Measurements from ENCODE around the gene AK5.

Gene AK5

GRCh38 chr1:77544845-77545244 lies 263.0 kb downstream of the AK5 start:
- WGBS: 96% methylated on average over 8 of the region's 8 CpGs

GRCh38 chr1:77545970-77546369 lies 264.2 kb downstream of the AK5 start:
- WGBS: 89% methylated on average over 5 of the region's 5 CpGs

More at GRCh38 chr1:77544845-77545244, 263.0 kb downstream of the AK5 start:
- Histone ChIP-seq H3K4me1 (ENCODE audit: insufficient read depth, low read length) (0 out of 2 replicates have a peak, but pooled peaks cover 2% of the 10 kb centered on the region), H3K9ac (ENCODE audit: low read depth, low read length) (no peak overlapping the region), H3K27me3 (ENCODE audit: insufficient read depth, low read length) (no peaks in the 10 kb centered on the region), H3K27ac (ENCODE audit: low read depth, low read length) (no peak overlapping the region), H3K9me3 (ENCODE audit: insufficient read depth, low read depth, low read length) (no peaks in the 10 kb centered on the region), H3K36me3 (ENCODE audit: insufficient read depth, low read length) (no peaks in the 10 kb centered on the region), H3K4me3 (ENCODE audit: low read length) (no peak overlapping the region)

GRCh38 chr1:77546890-77547289 lies 265.1 kb downstream of the AK5 start:
- no peak overlapping the region for H3K9ac ChIP-seq (ENCODE audit: low read depth, low read length)
- no peak overlapping the region for H3K4me3 ChIP-seq (ENCODE audit: low read length)
- H3K27me3 ChIP-seq (ENCODE audit: insufficient read depth, low read length): no peaks in the 10 kb centered on the region
- H3K4me1 ChIP-seq (ENCODE audit: insufficient read depth, low read length): no peaks in the 10 kb centered on the region
- H3K36me3 ChIP-seq (ENCODE audit: insufficient read depth, low read length): no peaks in the 10 kb centered on the region
- H3K27ac ChIP-seq (ENCODE audit: low read depth, low read length): no peak overlapping the region
- no peaks in the 10 kb centered on the region for H3K9me3 ChIP-seq (ENCODE audit: insufficient read depth, low read depth, low read length)
- WGBS: 92% methylated on average over 3 of the region's 3 CpGs

More at GRCh38 chr1:77545970-77546369, 264.2 kb downstream of the AK5 start:
- Histone ChIP-seq H3K9ac (ENCODE audit: low read depth, low read length) (no peak overlapping the region), H3K27me3 (ENCODE audit: insufficient read depth, low read length) (no peaks in the 10 kb centered on the region), H3K4me3 (ENCODE audit: low read length) (no peak overlapping the region), H3K36me3 (ENCODE audit: insufficient read depth, low read length) (no peaks in the 10 kb centered on the region), H3K27ac (ENCODE audit: low read depth, low read length) (no peak overlapping the region), H3K9me3 (ENCODE audit: insufficient read depth, low read depth, low read length) (no peaks in the 10 kb centered on the region), H3K4me1 (ENCODE audit: insufficient read depth, low read length) (no peaks in the 10 kb centered on the region)

GRCh38 chr1:77548285-77548684 lies 266.5 kb downstream of the AK5 start:
- WGBS: 94% methylated on average over 3 of the region's 3 CpGs
- Histone ChIP-seq H3K27me3 (ENCODE audit: insufficient read depth, low read length) (no peaks in the 10 kb centered on the region), H3K4me3 (ENCODE audit: low read length) (no peak overlapping the region)

GRCh38 chr1:77550135-77550534 lies 268.3 kb downstream of the AK5 start:
- Histone ChIP-seq H3K36me3 (ENCODE audit: insufficient read depth, low read length) (no peaks in the 10 kb centered on the region), H3K27ac (ENCODE audit: low read depth, low read length) (no peak overlapping the region), H3K27me3 (ENCODE audit: insufficient read depth, low read length) (no peaks in the 10 kb centered on the region), H3K9ac (ENCODE audit: low read depth, low read length) (no peak overlapping the region), H3K4me3 (ENCODE audit: low read length) (no peak overlapping the region), H3K4me1 (ENCODE audit: insufficient read depth, low read length) (no peaks in the 10 kb centered on the region), H3K9me3 (ENCODE audit: insufficient read depth, low read depth, low read length) (no peaks in the 10 kb centered on the region)
- WGBS: 88% methylated on average over 2 of the region's 5 CpGs

More at GRCh38 chr1:77548285-77548684, 266.5 kb downstream of the AK5 start:
- H3K9ac ChIP-seq (ENCODE audit: low read depth, low read length): no peak overlapping the region
- no peak overlapping the region for H3K27ac ChIP-seq (ENCODE audit: low read depth, low read length)
- H3K9me3 ChIP-seq (ENCODE audit: insufficient read depth, low read depth, low read length): no peaks in the 10 kb centered on the region
- no peaks in the 10 kb centered on the region for H3K4me1 ChIP-seq (ENCODE audit: insufficient read depth, low read length)
- no peaks in the 10 kb centered on the region for H3K36me3 ChIP-seq (ENCODE audit: insufficient read depth, low read length)

GRCh38 chr1:77552626-77553025 lies 270.8 kb downstream of the AK5 start:
- 94% methylated on average over 1 of the region's 1 CpG for WGBS
- Histone ChIP-seq H3K9me3 (ENCODE audit: insufficient read depth, low read depth, low read length) (no peaks in the 10 kb centered on the region), H3K4me1 (ENCODE audit: insufficient read depth, low read length) (no peaks in the 10 kb centered on the region), H3K36me3 (ENCODE audit: insufficient read depth, low read length) (no peaks in the 10 kb centered on the region), H3K9ac (ENCODE audit: low read depth, low read length) (no peak overlapping the region), H3K27me3 (ENCODE audit: insufficient read depth, low read length) (no peaks in the 10 kb centered on the region), H3K27ac (ENCODE audit: low read depth, low read length) (no peak overlapping the region), H3K4me3 (ENCODE audit: low read length) (no peak overlapping the region)

- Histone ChIP-seq H3K27ac (ENCODE audit: low read depth, low read length) (no peak overlapping the region), H3K36me3 (ENCODE audit: insufficient read depth, low read length) (no peaks in the 10 kb centered on the region), H3K9me3 (ENCODE audit: insufficient read depth, low read depth, low read length) (no peaks in the 10 kb centered on the region), H3K27me3 (ENCODE audit: insufficient read depth, low read length) (no peaks in the 10 kb centered on the region), H3K4me1 (ENCODE audit: insufficient read depth, low read length) (no peaks in the 10 kb centered on the region), H3K4me3 (ENCODE audit: low read length) (no peak overlapping the region), H3K9ac (ENCODE audit: low read depth, low read length) (no peak overlapping the region)
- WGBS: 90% methylated on average over 3 of the region's 9 CpGs
Measured at GRCh38 chr1:77553568-77554291, 271.9 kb downstream of the AK5 start.

GRCh38 chr1:77556045-77556444 lies 274.2 kb downstream of the AK5 start:
- Histone ChIP-seq H3K4me3 (ENCODE audit: low read length) (no peak overlapping the region), H3K36me3 (ENCODE audit: insufficient read depth, low read length) (no peaks in the 10 kb centered on the region), H3K9ac (ENCODE audit: low read depth, low read length) (no peak overlapping the region), H3K4me1 (ENCODE audit: insufficient read depth, low read length) (no peaks in the 10 kb centered on the region), H3K9me3 (ENCODE audit: insufficient read depth, low read depth, low read length) (no peaks in the 10 kb centered on the region), H3K27ac (ENCODE audit: low read depth, low read length) (no peak overlapping the region), H3K27me3 (ENCODE audit: insufficient read depth, low read length) (no peaks in the 10 kb centered on the region)
- 78% methylated on average over 1 of the region's 1 CpG for WGBS

GRCh38 chr1:77557053-77557452 lies 275.2 kb downstream of the AK5 start:
- Histone ChIP-seq H3K4me1 (ENCODE audit: insufficient read depth, low read length) (no peaks in the 10 kb centered on the region), H3K4me3 (ENCODE audit: low read length) (no peak overlapping the region), H3K9me3 (ENCODE audit: insufficient read depth, low read depth, low read length) (no peaks in the 10 kb centered on the region), H3K27me3 (ENCODE audit: insufficient read depth, low read length) (no peaks in the 10 kb centered on the region), H3K36me3 (ENCODE audit: insufficient read depth, low read length) (no peaks in the 10 kb centered on the region), H3K9ac (ENCODE audit: low read depth, low read length) (no peak overlapping the region), H3K27ac (ENCODE audit: low read depth, low read length) (no peak overlapping the region)
- 91% methylated on average over 4 of the region's 4 CpGs for WGBS

- 93% methylated on average over 4 of the region's 5 CpGs for WGBS
- H3K27ac ChIP-seq (ENCODE audit: low read depth, low read length): no peak overlapping the region
- H3K36me3 ChIP-seq (ENCODE audit: insufficient read depth, low read length): no peaks in the 10 kb centered on the region
- H3K27me3 ChIP-seq (ENCODE audit: insufficient read depth, low read length): no peaks in the 10 kb centered on the region
- H3K9me3 ChIP-seq (ENCODE audit: insufficient read depth, low read depth, low read length): no peaks in the 10 kb centered on the region
- H3K4me1 ChIP-seq (ENCODE audit: insufficient read depth, low read length): no peaks in the 10 kb centered on the region
- H3K9ac ChIP-seq (ENCODE audit: low read depth, low read length): no peak overlapping the region
- H3K4me3 ChIP-seq (ENCODE audit: low read length): no peak overlapping the region
Measured at GRCh38 chr1:77558591-77559164, 276.9 kb downstream of the AK5 start.

- Histone ChIP-seq H3K36me3 (ENCODE audit: insufficient read depth, low read length) (peaks cover 19% of the 10 kb centered on the region), H3K4me3 (ENCODE audit: low read length) (no peak overlapping the region), H3K27me3 (ENCODE audit: insufficient read depth, low read length) (no peaks in the 10 kb centered on the region), H3K4me1 (ENCODE audit: insufficient read depth, low read length) (no peaks in the 10 kb centered on the region), H3K9ac (ENCODE audit: low read depth, low read length) (no peak overlapping the region), H3K9me3 (ENCODE audit: insufficient read depth, low read depth, low read length) (no peaks in the 10 kb centered on the region), H3K27ac (ENCODE audit: low read depth, low read length) (no peak overlapping the region)
- 94% methylated on average over 4 of the region's 5 CpGs for WGBS
Measured at GRCh38 chr1:77560741-77561140, 278.9 kb downstream of the AK5 start.

All from HUES64 (cell line).